Prostate gland (tissue), 2 donors: Measurements from ENCODE around the gene RBM10.

Source experiments
- CTCF ChIP-seq, 4 experiments: fragments of 200-600 bp in 2 of 4; fragments of 450-650 bp in 2 of 4; sonication (generic) in 2 of 4; IDR thresholded peaks; 1 replicate in 3 of 4; 2 replicates in 1 of 4; pipeline ENCODE4 v1.5.1; 2016 to 2019; ENCODE audit warnings: antibody characterized with exemption in 4 of 4, mild to moderate bottlenecking in 2 of 4, moderate library complexity in 2 of 4
- POLR2A ChIP-seq: fragments of 450-650 bp; IDR thresholded peaks from one replicate; pipeline ENCODE4 v1.6.1; 2016; ENCODE audit warnings: antibody characterized with exemption, mild to moderate bottlenecking
- POLR2AphosphoS5 ChIP-seq: sonication (generic); formaldehyde crosslinking; IDR thresholded peaks from one replicate; pipeline ENCODE4 v1.6.1; 2017; ENCODE audit warnings: antibody characterized with exemption

- no peak for TF ChIP-seq CTCF (IDR thresholded peaks at IDR 0.05)
- TF ChIP-seq POLR2A = no peak
- no peak for TF ChIP-seq POLR2AphosphoS5
Observed at GRCh38 chrX:47215291-47215900, 70.4 kb downstream of the RBM10 start.
